HCEC 1CT (cell line): ENCODE results near the gene CRTC3.

ENCODE experiments used
- DNase-seq: peaks from one replicate; pipeline ENCODE4 v3.0.0-alpha.2; 2017

CRTC3 gene

GRCh38 chr15:90564051-90564450, 34.3 kb downstream of the CRTC3 start:
- DNase-seq = no peak

- DNase-seq = no peak
These were observed 34.9 kb downstream of the CRTC3 start for GRCh38 chr15:90564590-90564989.

GRCh38 chr15:90565866-90566265, 36.1 kb downstream of the CRTC3 start:
- DNase-seq = no peak

GRCh38 chr15:90570643-90571042, 40.9 kb downstream of the CRTC3 start:
- no peak for DNase-seq

- DNase-seq = no peak
These were observed 41.4 kb downstream of the CRTC3 start for GRCh38 chr15:90571063-90571541.

GRCh38 chr15:90572893-90573292, 43.2 kb downstream of the CRTC3 start:
- DNase-seq = no peak

GRCh38 chr15:90576711-90577389, 47.1 kb downstream of the CRTC3 start:
- DNase-seq = no peak

GRCh38 chr15:90579213-90579612, 49.5 kb downstream of the CRTC3 start:
- DNase-seq = no peak

GRCh38 chr15:90580099-90580498, 50.4 kb downstream of the CRTC3 start:
- no peak for DNase-seq

- DNase-seq = no peak
These were observed 50.8 kb downstream of the CRTC3 start for GRCh38 chr15:90580541-90580940.

- DNase-seq = no peak
These were observed 51.2 kb downstream of the CRTC3 start for GRCh38 chr15:90580946-90581345.

- DNase-seq = no peak
These were observed 52.1 kb downstream of the CRTC3 start for GRCh38 chr15:90581771-90582352.

- DNase-seq = no peak
These were observed 52.8 kb downstream of the CRTC3 start for GRCh38 chr15:90582553-90582952.

GRCh38 chr15:90583471-90584252, 53.9 kb downstream of the CRTC3 start:
- DNase-seq = no peak

- no peak for DNase-seq
These were observed 55.1 kb downstream of the CRTC3 start for GRCh38 chr15:90584841-90585240.

GRCh38 chr15:90585863-90586262, 56.1 kb downstream of the CRTC3 start:
- peak; percentile 6 for DNase-seq

GRCh38 chr15:90586948-90587347, 57.2 kb downstream of the CRTC3 start:
- no peak for DNase-seq

GRCh38 chr15:90588427-90588826, 58.7 kb downstream of the CRTC3 start:
- peak; percentile 8 for DNase-seq

- DNase-seq = no peak
These were observed 61.8 kb downstream of the CRTC3 start for GRCh38 chr15:90591524-90591923.

GRCh38 chr15:90592131-90592881, 62.6 kb downstream of the CRTC3 start:
- DNase-seq = peak; percentile 90

GRCh38 chr15:90593499-90594158, 63.9 kb downstream of the CRTC3 start:
- DNase-seq = no peak

- DNase-seq = no peak
These were observed 64.6 kb downstream of the CRTC3 start for GRCh38 chr15:90594301-90594738.

GRCh38 chr15:90595763-90596155, 66.0 kb downstream of the CRTC3 start:
- no peak for DNase-seq
